HEK293 (cell line): ENCODE measurements around the gene HIF1AN.
A peak's percentile ranks its signal among the peaks of the same experiment; 100 is the strongest.

ENCODE experiments used
- CTCF ChIA-PET: fragments of 350-600 bp; formaldehyde crosslinking; extraction: SDS; loops from one replicate; lab custom pipeline; 2021; ENCODE audit warnings: antibody characterized with exemption; lab: Yijun Ruan, JAX
- POLR2A ChIA-PET: fragments of 300-600 bp; formaldehyde crosslinking; extraction: SDS; loops from one replicate; lab custom pipeline; 2020; ENCODE audit warnings: antibody characterized with exemption, inconsistent platforms; lab: Yijun Ruan, JAX
- H3K27ac ChIP-seq: fragments of 200-500 bp; sonication (Bioruptor generic); 2 replicates; pipeline ENCODE4 v1.5.1; 2014; ENCODE audit warnings: low read depth, low read length, control low read depth, inconsistent platforms; ENCODE audit errors: extremely low read depth
- H3K36me3 ChIP-seq, 2 experiments: fragments of 200-500 bp in 1 of 2; sonication (Bioruptor generic) in 1 of 2; 1 replicate in 1 of 2; 2 replicates in 1 of 2; pipeline ENCODE4 v1.5.1; 2014 to 2017; ENCODE audit warnings: inconsistent platforms in 2 of 2, low read length in 2 of 2; ENCODE audit not compliant: control insufficient read depth in 2 of 2, insufficient read depth in 1 of 2
- H3K4me1 ChIP-seq: fragments of 200-500 bp; sonication (Bioruptor generic); 2 replicates; pipeline ENCODE4 v1.5.1; 2014; ENCODE audit warnings: mild to moderate bottlenecking, low read length, inconsistent platforms; ENCODE audit not compliant: control insufficient read depth, insufficient read depth
- H3K4me3 ChIP-seq: 2 replicates; pipeline ENCODE4 v1.5.1; 2011; ENCODE audit warnings: low read depth, mild to moderate bottlenecking, control low read depth, low read length, moderate library complexity
- H3K9me3 ChIP-seq: fragments of 200-500 bp; sonication (Bioruptor generic); 2 replicates; pipeline ENCODE4 v1.5.1; 2014; ENCODE audit warnings: low read depth, low read length, inconsistent platforms; ENCODE audit not compliant: control insufficient read depth, insufficient read depth
- GFI1B ChIP-seq: fragments of 450-650 bp; formaldehyde crosslinking; IDR thresholded peaks from 2 replicates; pipeline ENCODE4 v1.5.1; 2016; ENCODE audit warnings: missing biosample characterization, missing genetic modification characterization
- IKZF3 ChIP-seq: fragments of 450-650 bp; IDR thresholded peaks from 2 replicates; pipeline ENCODE4 v1.5.0; 2018; ENCODE audit warnings: missing biosample characterization, mild to moderate bottlenecking, missing genetic modification characterization, moderate library complexity
- KLF10 ChIP-seq: fragments of 450-650 bp; IDR thresholded peaks from 2 replicates; pipeline ENCODE4 v1.5.1; 2018; ENCODE audit warnings: missing biosample characterization, mild to moderate bottlenecking, missing genetic modification characterization
- KLF7 ChIP-seq: fragments of 450-650 bp; formaldehyde crosslinking; IDR thresholded peaks from 2 replicates; pipeline ENCODE4 v1.5.1; 2016; ENCODE audit warnings: missing biosample characterization, missing genetic modification characterization, borderline replicate concordance
- SALL2 ChIP-seq: fragments of 450-650 bp; formaldehyde crosslinking; IDR thresholded peaks from 2 replicates; pipeline ENCODE4 v1.5.0; 2017; ENCODE audit warnings: missing biosample characterization, mild to moderate bottlenecking, missing genetic modification characterization, borderline replicate concordance
- TRIM28 ChIP-seq: IDR thresholded peaks from 2 replicates; pipeline ENCODE4 v1.6.1; 2011; ENCODE audit warnings: low read length, control low read depth, borderline replicate concordance
- TSHZ1 ChIP-seq: fragments of 450-650 bp; formaldehyde crosslinking; IDR thresholded peaks from 2 replicates; pipeline ENCODE4 v1.5.1; 2016; ENCODE audit warnings: missing biosample characterization, missing genetic modification characterization, borderline replicate concordance
- WT1 ChIP-seq: fragments of 450-650 bp; formaldehyde crosslinking; IDR thresholded peaks from 2 replicates; pipeline ENCODE4 v1.5.1; 2016; ENCODE audit warnings: missing biosample characterization, missing genetic modification characterization
- YY1 ChIP-seq: fragments of 450-650 bp; formaldehyde crosslinking; IDR thresholded peaks from 2 replicates; pipeline ENCODE4 v1.5.1; 2018; ENCODE audit warnings: missing biosample characterization, missing genetic modification characterization
- ZBTB10 ChIP-seq: fragments of 450-650 bp; formaldehyde crosslinking; IDR thresholded peaks from 2 replicates; pipeline ENCODE4 v1.5.1; 2016; ENCODE audit warnings: missing biosample characterization, missing genetic modification characterization
- ZBTB26 ChIP-seq: fragments of 450-650 bp; formaldehyde crosslinking; optimal IDR thresholded peaks from 2 replicates; pipeline ENCODE3; 2016; ENCODE audit warnings: missing biosample characterization, mild to moderate bottlenecking, missing genetic modification characterization
- ZEB2 ChIP-seq: fragments of 450-650 bp; formaldehyde crosslinking; IDR thresholded peaks from 2 replicates; pipeline ENCODE4 v1.5.1; 2016; ENCODE audit warnings: missing biosample characterization, missing genetic modification characterization
- ZFP37 ChIP-seq: fragments of 450-650 bp; formaldehyde crosslinking; IDR thresholded peaks from 2 replicates; pipeline ENCODE4 v1.5.1; 2016; ENCODE audit warnings: missing biosample characterization, missing genetic modification characterization
- ZNF157 ChIP-seq: fragments of 450-650 bp; formaldehyde crosslinking; IDR thresholded peaks from 2 replicates; pipeline ENCODE4 v1.5.1; 2016; ENCODE audit warnings: missing biosample characterization, missing genetic modification characterization
- ZNF19 ChIP-seq: fragments of 450-650 bp; formaldehyde crosslinking; IDR thresholded peaks from 2 replicates; pipeline ENCODE4; 2016; ENCODE audit warnings: missing biosample characterization, missing genetic modification characterization, low read depth
- ZNF24 ChIP-seq: fragments of 450-650 bp; formaldehyde crosslinking; IDR thresholded peaks from 2 replicates; pipeline ENCODE4 v1.5.1; 2016; ENCODE audit warnings: missing biosample characterization, missing genetic modification characterization
- ZNF248 ChIP-seq: fragments of 450-650 bp; formaldehyde crosslinking; IDR thresholded peaks from 2 replicates; pipeline ENCODE4 v1.5.1; 2017; ENCODE audit warnings: missing biosample characterization, missing genetic modification characterization
- ZNF266 ChIP-seq: fragments of 450-650 bp; formaldehyde crosslinking; IDR thresholded peaks from 2 replicates; pipeline ENCODE4 v1.5.1; 2016; ENCODE audit warnings: missing biosample characterization, missing genetic modification characterization, low read depth
- ZNF311 ChIP-seq: fragments of 450-650 bp; formaldehyde crosslinking; IDR thresholded peaks from 2 replicates; pipeline ENCODE4 v1.5.1; 2017; ENCODE audit warnings: missing biosample characterization, missing genetic modification characterization, borderline replicate concordance
- ZNF350 ChIP-seq: fragments of 450-650 bp; formaldehyde crosslinking; IDR thresholded peaks from 2 replicates; pipeline ENCODE4 v1.5.0; 2017; ENCODE audit warnings: missing biosample characterization, mild to moderate bottlenecking, missing genetic modification characterization
- ZNF362 ChIP-seq: fragments of 450-650 bp; formaldehyde crosslinking; IDR thresholded peaks from 2 replicates; pipeline ENCODE4 v1.5.1; 2016; ENCODE audit warnings: missing biosample characterization, missing genetic modification characterization
- ZNF510 ChIP-seq: fragments of 450-650 bp; formaldehyde crosslinking; IDR thresholded peaks from 2 replicates; pipeline ENCODE4 v1.5.1; 2018; ENCODE audit warnings: mild to moderate bottlenecking, missing genetic modification characterization, missing biosample characterization; ENCODE audit not compliant: insufficient replicate concordance
- ZNF530 ChIP-seq: fragments of 450-650 bp; formaldehyde crosslinking; IDR thresholded peaks from 2 replicates; pipeline ENCODE4 v1.5.1; 2016; ENCODE audit warnings: low read depth, missing biosample characterization, missing genetic modification characterization
- ZNF596 ChIP-seq: fragments of 450-650 bp; IDR thresholded peaks from 2 replicates; pipeline ENCODE4 v1.5.0; 2018; ENCODE audit warnings: missing biosample characterization, mild to moderate bottlenecking, missing genetic modification characterization, moderate library complexity
- ZNF623 ChIP-seq: fragments of 450-650 bp; formaldehyde crosslinking; IDR thresholded peaks from 2 replicates; pipeline ENCODE4 v1.5.1; 2016; ENCODE audit warnings: missing biosample characterization, missing genetic modification characterization
- ZNF624 ChIP-seq: fragments of 450-650 bp; formaldehyde crosslinking; IDR thresholded peaks from 2 replicates; pipeline ENCODE4 v1.5.1; 2017; ENCODE audit warnings: missing biosample characterization, missing genetic modification characterization
- ZNF664 ChIP-seq: fragments of 450-650 bp; formaldehyde crosslinking; IDR thresholded peaks from 2 replicates; pipeline ENCODE4 v1.5.1; 2016; ENCODE audit warnings: missing biosample characterization, missing genetic modification characterization
- ZNF701 ChIP-seq: fragments of 450-650 bp; formaldehyde crosslinking; IDR thresholded peaks from 2 replicates; pipeline ENCODE4 v1.5.1; 2016; ENCODE audit warnings: missing biosample characterization, missing genetic modification characterization
- ZNF707 ChIP-seq: fragments of 450-650 bp; formaldehyde crosslinking; IDR thresholded peaks from 2 replicates; pipeline ENCODE4 v1.5.1; 2016; ENCODE audit warnings: missing biosample characterization, missing genetic modification characterization
- ZNF768 ChIP-seq: fragments of 450-650 bp; formaldehyde crosslinking; IDR thresholded peaks from 2 replicates; pipeline ENCODE4 v1.5.1; 2018; ENCODE audit warnings: missing biosample characterization, mild to moderate bottlenecking, missing genetic modification characterization
- ZNF791 ChIP-seq: fragments of 450-650 bp; formaldehyde crosslinking; IDR thresholded peaks from 2 replicates; pipeline ENCODE4 v1.5.1; 2016; ENCODE audit warnings: missing biosample characterization, missing genetic modification characterization

HIF1AN gene

DNA sequence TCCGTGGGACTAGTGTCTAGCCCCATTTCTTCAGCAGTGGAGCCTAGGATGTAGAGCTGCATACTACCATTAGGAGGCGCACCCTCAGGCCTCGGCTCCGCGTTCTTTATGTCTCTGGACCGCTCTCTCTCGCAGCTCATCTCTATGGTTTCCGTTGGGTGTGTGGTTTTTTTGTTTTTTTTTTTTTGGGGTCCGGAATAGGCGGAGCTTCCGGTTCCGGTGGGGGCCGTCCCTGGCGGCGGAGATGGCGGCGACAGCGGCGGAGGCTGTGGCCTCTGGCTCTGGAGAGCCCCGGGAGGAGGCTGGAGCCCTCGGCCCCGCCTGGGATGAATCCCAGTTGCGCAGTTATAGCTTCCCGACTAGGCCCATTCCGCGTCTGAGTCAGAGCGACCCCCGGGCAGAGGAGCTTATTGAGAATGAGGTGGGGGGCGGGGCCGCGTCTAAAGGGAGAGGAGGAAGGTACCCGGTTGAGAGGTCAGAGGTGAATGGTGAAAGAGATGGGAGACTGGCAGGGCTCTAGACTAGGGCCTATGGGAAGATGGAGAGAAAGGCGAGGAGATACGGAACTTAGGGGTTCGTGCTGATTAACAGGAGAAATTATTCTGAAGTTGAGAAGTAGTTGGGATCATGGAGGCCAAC lies at the start of gene HIF1AN:
HIF1AN (plus strand) TSS at position 229 of the 639 bp plus-strand sequence; CDS start at position 245, 16 bp downstream.
- ChIA-PET CTCF (interaction anchor here (0.6 to 4.5 kb wide), 19 partner anchors 9 to 530 kb away, joined by 3 to 30 read pairs (median 4); partner anchors contain the start of gene SEC31B), POLR2A (interaction anchor here (0.6 to 1.5 kb wide), 22 partner anchors 9 to 499 kb away, joined by 3 to 19 read pairs (median 4); partner anchors contain the start of genes SCD and SLF2)
- Histone ChIP-seq H3K4me3 (peak within 1 kb of the TSS; percentile 79), H3K36me3 (peaks cover 27 to 33% of the 10 kb centered on the region in 2 experiments), H3K4me1 (peaks cover 15% of the 10 kb centered on the region), H3K9me3 (no peaks in the 10 kb centered on the region), H3K27ac (peak within 1 kb of the TSS; percentile 21; the same call in 1 of the 2 replicates)
- peak; percentile 27 for TF ChIP-seq ZBTB26 (tag by site-specific recombination)
- TF ChIP-seq ZNF624 (tag by site-specific recombination) = no peak
- TF ChIP-seq ZNF664 (tag by site-specific recombination) = no peak
- peak; percentile 70 for TF ChIP-seq KLF10
- no peak for TF ChIP-seq ZNF248 (tag by site-specific recombination)
- TF ChIP-seq ZNF791 (tag by site-specific recombination) = no peak
- no peak for TF ChIP-seq ZNF311 (tag by site-specific recombination)
- TF ChIP-seq ZNF768 = no peak
- no peak for TF ChIP-seq ZNF530 (tag by site-specific recombination)
- peak; percentile 83 for TF ChIP-seq ZNF24 (tag by site-specific recombination)
- TF ChIP-seq ZNF596 (tag by site-specific recombination) = no peak
- no peak for TF ChIP-seq IKZF3 (tag by site-specific recombination)
- TF ChIP-seq WT1 (tag by site-specific recombination) = no peak; the same call in 1 of the 2 replicates
- TF ChIP-seq ZNF266 (tag by site-specific recombination) = no peak
- 0 out of 2 replicates have a peak, but pooled peaks have one; percentile 5 for TF ChIP-seq ZNF623 (tag by site-specific recombination)
- no peak for TF ChIP-seq ZNF19 (tag by site-specific recombination)
- no peak for TF ChIP-seq ZNF350 (tag by site-specific recombination)
- no peak for TF ChIP-seq ZNF510 (tag by site-specific recombination)
- 0 out of 2 replicates have a peak, but pooled peaks have one; percentile 67 for TF ChIP-seq KLF7 (tag by site-specific recombination)
- no peak for TF ChIP-seq ZNF707 (tag by site-specific recombination)
- no peak for TF ChIP-seq ZNF157 (tag by site-specific recombination)
- no peak for TF ChIP-seq SALL2 (tag by site-specific recombination)
- TF ChIP-seq TSHZ1 (tag by site-specific recombination) = no peak
- peak; percentile 98 for TF ChIP-seq ZEB2 (tag by site-specific recombination)
- no peak for TF ChIP-seq ZNF701
- TF ChIP-seq YY1 (tag by site-specific recombination) = peak; percentile 85
- no peak for TF ChIP-seq ZFP37 (tag by site-specific recombination)
- TF ChIP-seq TRIM28 = 0 out of 2 replicates have a peak, but pooled peaks have one; percentile 39
- TF ChIP-seq ZBTB10 (tag by site-specific recombination) = peak; percentile 98
- TF ChIP-seq GFI1B (tag by site-specific recombination) = 0 out of 2 replicates have a peak, but pooled peaks have one; percentile 5
- peak; percentile 99 for TF ChIP-seq ZNF362 (tag by site-specific recombination)
